HG02981 (cell line): ENCODE results near the gene ANG.
A peak's percentile ranks its signal among the peaks of the same experiment; 100 is the strongest.

ENCODE experiments used
- ATAC-seq: cut with Tn5 transposase; IDR thresholded peaks from one replicate; pipeline ENCODE4 v1.9.1; 2021; ENCODE audit warnings: mild to moderate bottlenecking, moderate library complexity; ENCODE audit not compliant: unreplicated experiment

The ANG gene

DNA sequence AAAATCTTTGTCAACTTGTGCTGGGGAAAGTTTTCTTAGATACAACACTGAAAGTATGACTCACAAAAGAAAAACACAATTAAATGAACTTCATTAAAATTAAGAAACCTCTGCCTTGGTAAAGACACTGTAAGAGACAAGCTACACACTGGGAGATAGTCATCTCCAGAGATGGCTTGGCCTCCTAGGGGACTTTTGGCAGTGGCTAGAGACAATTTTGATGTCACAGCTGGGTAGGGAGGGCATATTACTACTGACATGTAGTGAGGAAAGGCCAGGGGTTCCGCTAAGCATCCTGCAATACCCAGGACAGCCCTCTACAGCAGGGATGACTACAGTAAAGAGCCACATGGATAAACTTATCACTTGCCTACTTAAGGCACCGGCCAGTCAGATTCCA is 12.9 kb upstream of the ANG start:
- ATAC-seq = no peak

DNA sequence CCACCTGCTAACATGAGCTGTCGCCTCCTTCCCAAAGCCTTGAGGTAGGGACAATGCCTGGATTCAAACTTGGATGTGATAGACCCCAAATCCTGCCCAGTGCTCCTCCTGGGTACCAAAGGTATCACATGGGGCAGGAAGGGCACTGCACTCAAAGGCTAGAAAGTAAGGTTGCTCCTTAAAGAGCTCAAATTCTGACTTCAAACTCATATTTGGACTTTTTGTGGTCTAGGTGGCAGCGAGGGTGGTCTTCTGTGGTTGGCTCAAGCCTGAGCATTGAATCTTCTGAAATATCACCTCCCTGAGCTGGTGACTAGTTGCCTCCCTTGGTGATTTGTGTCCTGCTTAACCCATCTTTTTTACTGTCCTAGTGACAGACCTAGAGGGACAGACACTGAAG is 12.5 kb upstream of the ANG start:
- ATAC-seq = no peak

DNA sequence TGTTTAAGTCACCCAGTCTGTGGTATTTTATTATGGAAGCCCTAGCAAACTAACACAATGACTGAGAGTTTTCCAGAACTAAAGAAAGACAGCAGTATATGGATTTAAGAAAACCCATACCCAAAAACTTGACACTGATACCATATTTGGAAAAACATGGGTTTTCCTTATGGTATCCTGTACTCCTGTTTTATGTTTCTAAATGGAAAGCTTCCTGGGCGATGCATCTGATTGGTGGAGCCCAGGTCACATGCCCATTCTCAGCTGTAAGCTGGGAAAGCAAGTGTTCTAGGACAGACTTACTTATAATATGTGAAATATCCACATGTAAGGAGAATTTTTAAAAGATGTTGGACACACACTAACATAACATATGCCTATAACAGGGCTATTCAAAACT is 8.7 kb upstream of the ANG start:
- ATAC-seq = no peak

DNA sequence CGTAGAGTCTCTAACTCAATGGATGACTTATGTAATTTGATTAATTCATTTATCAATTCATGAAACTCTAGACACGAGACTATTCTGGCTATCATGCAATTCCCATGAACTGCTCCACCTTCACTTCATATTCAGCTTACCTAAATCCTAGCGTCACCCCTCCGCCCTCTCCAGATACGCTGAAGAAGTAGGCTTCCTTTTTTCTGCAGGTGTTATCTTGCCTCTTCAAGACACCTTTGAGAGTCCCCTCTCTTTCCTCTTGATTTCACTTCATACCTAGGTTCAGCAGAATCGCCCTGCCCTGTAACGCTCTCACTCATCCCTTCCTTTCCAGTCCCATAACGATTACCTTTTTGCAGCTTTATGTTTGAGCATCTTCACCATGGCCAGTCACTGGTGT is 8.2 kb upstream of the ANG start:
- no peak for ATAC-seq

DNA sequence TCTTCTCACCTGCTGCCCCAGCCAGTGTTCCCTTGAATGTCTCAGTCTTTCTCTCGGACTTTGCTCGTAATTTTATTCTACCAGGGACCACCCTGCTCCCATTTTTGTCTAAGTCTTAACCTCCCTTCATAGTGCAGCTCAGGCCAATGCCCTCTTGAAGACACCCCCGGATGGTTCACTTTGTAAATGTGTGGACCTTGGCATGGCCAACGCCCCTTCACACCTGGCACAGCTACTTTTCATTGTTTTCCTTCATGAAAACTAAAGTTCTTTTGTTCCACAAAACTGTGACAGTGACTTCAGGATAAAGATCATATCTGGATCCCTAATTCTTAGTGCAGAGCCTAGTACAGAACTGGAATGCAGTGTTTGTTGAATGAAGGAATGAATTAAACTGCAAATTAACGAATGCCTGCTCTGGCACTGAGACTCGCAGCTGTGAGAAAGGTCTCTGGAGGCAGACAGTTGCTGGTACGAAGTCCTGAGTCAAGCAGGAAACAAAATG is 7.7 kb upstream of the ANG start:
- peak; percentile 26 for ATAC-seq

DNA sequence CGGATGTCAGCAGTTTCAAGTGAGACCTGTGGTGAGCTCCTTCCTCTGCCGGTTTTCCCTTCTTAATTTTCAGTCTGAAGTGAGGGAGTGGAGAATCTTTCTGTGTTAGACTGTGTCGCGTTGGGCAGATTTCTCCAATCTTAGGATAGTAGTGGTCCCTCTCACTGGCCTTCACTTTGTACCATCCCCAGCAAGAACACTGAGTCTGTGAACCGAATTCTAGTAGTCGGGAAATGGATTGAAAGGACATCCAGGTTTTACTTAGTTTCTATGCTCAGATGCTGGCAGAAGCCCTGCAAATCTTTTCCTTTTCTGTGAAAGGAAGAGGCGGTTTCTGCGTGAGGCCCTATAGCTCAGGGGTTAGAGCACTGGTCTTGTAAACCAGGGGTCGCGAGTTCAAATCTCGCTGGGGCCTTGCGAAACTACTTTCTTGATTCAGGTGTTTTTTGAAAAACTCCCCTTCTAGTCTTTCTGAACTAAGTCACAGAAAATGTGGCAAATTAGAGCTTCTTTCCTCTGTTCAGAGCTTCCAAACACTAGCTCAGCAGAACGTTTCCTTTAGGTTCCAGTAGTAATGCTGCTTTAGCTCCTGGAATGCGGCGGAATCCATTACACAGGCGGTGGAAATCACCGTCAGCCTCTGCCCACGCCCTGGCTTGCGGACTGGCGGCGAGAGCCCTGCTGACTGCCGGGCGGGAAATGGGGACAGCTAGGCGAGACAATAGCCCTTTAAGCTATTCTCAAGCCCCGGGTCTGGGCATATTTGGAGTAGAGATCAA is 7.0 kb upstream of the ANG start:
- peak; percentile 23 for ATAC-seq

DNA sequence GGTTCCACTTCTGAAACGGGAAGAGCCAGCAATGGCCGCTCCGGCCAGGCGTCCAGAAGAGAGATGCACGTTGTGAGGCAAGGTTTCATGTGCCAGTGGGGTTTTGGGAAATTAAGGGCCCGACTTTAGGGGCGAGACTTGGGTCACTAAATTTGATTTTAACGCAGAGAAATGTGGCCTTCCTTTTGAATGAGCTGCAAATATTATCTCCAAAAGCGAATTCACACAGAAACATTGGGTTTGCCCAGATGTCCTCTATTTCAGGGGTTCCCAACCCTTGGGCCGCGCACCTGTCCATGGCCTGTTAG is 6.5 kb upstream of the ANG start:
- ATAC-seq = no peak

DNA sequence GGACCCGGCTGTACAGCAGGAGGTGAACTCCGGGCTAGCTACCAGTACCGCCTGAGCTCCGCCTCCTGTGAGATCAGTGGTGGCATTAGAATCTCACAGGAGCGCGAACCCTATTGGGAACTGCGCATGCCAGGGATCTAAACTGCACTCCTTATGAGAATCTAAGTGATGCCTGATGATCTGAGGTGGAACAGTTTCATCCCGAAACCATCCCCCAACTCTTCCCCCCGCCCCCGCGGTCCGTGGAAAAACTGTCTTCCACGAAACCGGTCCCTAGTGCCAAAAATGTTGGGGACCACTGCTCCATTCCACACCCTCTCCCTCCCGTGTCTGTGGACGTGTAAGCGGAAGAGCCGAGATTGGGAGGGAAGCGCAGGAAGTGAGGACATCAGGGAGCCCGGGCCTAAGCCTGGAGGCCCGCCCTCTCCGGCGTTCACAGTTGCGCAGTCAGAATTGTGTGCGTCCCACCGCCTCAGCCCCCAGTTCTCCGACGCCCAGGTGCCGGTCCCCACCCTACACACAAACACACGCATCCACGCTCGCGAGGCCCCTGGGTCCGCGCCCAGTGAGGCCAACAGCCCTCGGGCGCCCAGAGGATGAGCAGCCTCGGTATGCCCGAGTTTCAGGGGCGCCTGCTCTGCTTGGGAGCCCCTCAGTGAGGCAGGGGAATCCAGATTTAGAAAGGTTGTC is 6.0 kb upstream of the ANG start:
- ATAC-seq = peak; percentile 43

DNA sequence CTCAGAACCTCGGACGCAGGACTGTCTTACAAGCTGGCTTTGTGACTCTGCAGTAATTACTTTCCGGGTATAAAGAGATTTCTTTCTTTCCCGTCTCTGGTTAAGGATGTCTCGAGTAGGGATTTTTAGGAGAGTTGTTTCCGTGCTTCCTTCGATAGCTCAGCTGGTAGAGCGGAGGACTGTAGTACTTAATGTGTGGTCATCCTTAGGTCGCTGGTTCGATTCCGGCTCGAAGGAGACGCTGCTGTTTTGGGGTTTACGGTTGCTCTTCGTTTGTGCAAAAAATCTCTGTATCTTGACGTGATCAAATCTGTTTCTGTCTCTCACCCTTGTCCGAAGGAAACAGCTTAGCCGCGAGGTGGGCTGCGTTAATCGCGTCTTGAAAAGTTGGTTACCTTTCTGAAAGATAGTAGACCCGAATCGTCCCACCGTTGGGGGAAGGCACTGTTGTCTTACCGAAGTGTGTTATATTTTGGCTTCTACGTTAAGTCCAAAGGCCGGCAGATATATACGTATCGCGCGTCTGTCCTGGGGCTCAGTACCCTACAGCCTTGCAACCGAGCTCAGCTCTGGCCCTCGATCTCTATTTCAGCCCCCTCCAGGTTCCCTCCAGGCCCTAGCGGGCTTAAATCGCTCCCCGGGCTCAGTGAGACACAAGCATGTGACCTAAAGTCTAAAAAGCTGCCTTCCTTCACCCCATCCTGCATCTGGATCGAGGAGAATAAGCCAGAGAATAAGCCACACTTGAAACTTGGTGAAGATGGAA is 5.3 kb upstream of the ANG start:
- ATAC-seq = peak; percentile 18

DNA sequence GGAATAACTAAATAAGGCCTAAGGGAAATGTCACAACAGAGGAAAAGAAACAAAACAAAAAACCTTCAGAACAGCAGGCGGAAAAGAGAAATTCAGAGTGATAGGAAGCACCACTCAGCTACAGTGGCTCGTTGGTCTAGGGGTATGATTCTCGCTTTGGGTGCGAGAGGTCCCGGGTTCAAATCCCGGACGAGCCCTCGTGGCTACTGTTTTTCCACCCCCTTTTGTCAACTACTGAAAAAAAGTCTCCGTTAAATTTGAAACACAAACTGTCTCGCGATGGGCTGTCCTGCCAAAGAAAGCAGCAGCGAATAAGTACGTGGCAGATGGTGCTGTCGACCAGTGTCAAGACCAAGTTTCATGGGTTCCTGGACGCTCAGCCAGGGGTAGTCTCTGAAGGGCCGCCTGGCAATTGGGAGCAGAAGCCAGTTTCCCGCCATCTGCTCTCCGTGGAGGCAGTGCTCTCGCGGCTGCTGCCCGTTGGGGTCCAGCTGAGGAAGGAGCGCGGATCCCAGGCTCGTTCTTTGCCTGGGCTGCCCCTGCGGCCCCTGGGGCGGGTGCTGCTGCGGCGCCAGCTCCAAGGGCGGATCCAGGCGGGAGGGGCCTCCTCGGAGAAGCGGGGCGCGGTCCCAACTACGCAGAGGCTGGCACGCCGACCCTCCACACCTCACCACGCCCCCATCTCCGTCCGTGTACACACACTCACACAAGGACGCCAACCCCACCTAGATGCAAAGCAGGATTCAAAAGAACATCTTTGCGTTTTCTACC is 4.5 kb upstream of the ANG start, which contains the start of gene RNASE4:
Gene RNASE4 (plus strand): TSS at position 670 of the 771 bp plus-strand sequence. CDS start 14,812 bp downstream, outside the sequence.
- peak; percentile 27 for ATAC-seq

DNA sequence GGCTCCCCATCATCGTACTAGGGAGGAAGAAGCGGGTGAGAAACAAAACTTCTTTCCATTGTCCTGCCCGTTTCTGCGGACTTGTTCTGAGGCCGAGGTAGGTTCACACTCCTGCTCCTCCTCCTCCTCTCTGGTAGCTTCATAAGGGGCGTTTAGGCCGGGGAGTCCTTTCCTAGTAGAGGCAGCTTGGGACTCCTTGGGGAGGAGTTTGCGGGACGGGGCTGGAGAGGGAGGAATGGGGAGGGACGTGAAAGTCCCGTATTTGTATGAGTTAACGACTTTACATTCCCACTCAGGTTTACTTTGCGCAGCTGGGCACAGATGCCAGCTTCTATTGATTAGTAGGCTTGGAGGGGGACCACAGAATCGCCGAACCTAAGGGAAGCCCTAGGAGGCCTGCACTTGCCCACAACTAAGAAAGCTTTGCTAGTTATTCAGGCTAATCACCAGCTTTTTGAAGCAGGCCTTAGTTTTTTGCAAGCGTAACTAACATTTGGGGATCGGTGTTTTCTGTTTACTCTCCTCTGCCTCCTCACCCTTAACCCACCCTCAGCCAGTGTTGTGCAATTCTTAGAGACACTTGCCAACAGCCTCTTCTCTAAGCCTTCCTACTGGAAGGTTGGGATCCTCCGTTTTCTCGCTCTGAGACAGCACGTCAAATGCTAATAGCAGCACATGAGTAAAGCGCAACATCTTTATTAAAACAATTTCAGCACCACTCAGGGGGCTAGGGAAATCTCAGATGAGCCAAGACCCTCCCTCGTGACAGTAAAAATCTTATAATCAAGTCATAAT is 3.7 kb upstream of the ANG start:
- no peak for ATAC-seq

DNA sequence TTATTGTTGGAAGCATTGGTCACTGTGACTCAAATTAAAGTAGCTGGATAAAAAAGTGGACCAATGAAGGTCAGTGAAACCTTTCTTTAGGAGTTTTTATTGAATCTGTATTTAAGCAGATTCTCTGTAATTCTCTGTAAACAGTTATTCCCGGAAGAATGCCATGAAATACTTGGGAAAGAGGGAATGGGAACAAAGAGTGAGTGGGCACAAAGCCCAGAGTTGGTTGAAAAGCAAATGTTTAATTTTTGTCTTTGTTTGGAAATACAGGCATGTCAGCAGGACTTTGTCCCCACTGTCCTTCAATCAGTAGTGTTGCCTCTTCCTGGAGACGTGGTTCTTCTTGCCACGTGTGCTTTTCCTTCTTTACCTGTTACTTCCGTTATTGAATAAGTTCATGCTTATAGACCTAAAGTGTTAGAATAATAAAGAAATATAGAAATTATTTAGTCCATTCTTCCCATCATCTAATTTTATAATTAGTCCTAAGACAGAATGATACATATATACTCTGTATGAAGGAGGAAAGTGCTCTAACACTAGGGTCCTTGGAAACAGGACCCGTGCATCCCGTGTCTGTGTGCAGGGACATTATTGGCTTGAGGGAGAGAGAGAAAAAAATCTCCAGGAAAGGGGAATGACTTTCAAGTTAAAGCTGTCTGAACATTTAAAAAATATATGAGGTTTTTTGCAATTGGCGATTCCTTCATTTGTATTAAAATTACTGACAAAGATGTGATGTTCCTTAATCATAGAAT is 2.0 kb upstream of the ANG start:
- ATAC-seq = no peak

DNA sequence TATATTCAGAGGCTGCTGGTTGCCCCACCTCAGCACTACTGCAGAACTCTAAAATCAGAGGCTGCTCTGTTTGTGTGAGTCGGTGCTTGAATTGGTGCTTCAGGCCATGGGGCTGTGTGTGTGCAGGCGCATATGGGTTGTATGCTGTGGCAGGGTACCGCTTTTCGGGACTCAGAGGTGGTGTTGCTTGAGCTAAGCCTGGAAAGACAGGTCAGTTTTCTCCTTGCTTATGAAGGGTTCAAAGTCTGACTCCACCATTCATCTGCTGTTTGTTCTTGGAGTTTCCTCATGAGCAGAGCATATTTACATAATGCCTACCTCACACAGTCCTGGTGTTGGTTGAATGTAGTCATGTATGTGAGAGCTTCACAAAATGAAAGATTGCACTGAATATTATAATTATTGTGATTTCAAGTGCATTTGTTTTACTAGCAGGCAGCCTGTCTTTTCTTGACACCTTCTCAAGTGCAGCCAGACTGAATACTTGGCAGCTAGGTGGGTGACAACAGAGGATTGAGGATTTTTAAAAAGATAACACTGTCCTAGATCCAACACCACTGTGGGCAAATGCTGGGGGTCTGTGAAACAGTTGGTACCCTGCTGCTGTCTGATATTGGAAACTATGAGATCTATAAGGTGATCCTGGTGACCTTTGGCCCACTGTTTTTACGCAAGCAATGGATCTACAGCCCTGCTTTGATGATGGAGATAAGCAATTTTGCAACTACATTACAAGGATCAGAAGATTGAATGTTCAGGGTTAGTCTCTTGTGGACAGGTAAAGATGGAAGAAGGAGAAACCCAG is 1.0 kb upstream of the ANG start:
- no peak for ATAC-seq

DNA sequence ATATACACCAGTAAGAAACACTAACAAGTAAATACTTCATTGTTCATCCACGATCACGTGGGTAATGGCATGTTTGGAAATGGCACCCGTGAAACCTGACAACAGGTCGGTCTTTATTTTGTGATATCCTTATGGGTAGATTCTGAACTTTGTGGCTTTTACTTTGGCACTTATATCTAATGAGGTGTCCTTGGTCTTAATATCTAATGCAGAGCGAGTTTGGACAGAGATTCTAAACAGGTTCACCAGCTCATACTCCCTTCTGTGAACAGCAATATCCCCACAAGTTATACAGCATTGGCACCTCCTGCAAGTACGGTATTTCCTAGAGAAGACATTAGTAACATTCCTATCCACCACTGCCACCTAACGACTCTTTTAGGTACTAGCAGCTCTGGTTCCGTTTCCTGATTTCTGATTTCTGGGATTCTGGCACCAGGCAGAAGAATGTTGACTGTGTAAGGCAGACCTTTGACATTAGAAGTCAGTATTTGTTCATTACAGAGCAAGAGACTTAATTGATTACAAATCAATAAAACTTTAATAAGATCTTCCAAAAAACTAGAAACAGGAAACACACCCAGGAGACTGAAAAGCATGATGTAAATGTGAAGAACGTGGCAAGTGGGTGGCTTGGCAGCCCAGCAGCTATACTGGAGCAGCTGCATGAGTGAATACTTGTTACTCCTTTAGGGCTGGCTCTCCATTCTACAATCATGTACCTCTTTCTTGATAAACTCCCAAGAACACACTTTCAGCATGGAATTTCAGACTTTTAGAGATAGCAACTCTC is 2.5 kb downstream of the ANG start:
- no peak for ATAC-seq

DNA sequence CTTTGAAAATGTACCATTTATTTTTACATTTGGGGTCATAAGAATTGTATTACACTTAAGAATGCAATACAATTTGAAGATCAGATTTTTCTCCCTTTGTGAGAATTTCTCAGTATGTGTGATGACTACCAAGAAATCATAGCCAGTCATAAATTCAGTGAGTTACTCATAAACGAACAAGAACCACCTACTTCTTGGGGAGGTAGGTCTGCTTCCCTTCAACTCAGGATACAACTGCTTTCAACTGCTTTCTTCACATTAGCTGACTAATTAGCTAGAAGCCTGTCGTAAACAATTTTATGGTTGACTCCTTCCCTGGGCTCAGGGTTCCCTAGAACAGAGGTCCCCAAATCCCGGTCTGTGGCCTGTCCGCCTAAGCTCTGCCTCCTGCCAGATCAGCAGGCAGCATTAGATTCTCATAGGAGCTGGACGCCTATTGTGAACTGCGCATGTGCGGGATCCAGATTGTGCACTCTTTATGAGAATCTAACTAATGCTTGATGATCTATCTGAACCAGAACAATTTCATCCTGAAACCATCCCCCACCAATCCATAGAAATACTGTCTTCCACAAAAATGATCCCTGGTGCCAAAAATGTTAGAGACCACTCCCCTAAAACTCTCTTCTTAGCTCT is 3.7 kb downstream of the ANG start:
- no peak for ATAC-seq

DNA sequence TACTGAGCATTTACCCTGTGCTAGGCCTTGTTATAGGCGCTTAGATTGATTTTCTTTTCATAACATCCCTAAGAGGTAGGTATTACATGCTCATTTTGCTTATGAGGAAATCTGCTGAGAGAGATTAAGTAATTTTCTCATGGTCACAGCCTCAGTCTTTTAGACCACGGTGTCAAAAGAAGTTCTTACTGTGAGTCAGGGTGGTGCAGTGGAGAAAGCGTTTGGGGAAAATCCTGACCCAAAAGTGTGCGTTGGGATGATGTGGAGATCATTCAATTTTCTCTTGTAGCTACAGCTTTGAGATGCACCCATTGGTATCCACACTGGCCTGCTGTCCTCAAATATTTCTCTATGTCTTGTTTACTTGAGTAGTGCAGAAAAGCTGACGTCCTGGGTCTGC is 8.2 kb downstream of the ANG start:
- ATAC-seq = no peak

DNA sequence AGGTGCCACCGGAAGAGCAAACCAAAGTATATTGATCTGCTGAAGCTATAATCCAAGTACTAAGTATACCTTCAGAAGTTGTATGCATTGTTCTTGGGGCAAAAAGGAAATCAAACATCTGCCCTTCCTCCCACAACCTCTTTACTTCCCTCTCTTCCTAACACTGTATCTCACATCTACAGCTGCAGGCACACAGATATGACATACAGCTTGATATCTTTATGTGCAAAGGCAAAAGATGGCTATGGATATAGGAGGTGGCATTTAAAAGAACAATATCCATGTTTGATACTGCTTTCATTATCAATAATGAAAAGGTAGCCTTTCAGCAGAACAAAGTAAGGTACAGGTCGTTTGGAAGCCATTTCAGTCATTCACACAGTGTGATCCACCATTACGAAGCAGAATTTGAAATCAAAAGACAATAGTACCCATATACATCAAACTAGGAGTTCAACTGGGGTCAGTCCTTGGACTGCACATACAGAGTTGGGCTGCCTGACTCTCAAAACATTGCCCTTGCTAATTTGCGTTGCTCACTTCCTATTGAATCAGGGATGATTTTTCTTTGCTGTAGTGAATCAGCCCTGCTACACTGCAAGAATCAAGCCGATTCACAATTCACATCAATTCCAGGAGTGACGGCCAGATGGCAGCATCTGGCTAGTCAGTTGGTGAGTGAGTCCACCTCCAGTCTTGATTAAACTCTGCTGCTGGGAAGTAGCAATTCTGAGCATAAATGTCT is 8.9 kb downstream of the ANG start:
- ATAC-seq = no peak
